ENCODE measurements around the gene ZFR.

DNA sequence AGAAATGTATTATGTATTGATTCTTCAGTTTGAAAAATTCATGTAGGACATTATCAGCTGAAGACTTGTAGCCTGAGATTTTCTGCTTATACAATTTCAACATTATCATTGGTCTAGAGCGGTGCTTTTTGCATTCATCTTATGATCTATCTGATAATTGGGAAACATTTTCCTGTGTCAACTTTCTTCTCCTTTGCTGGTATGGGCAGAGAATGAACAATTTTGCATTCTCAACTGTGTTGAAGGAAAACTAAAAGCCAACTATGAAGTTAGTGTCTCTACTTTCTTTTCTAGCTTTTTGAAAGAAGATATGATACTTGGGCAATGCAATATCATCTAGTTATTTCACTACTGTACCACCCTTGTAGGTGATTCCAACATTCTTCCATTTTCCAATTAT is 10.3 kb downstream of the ZFR start:
- TF ChIP-seq TAF1 (conservative IDR thresholded peaks at IDR 0.05) (no peak), YY1 (IDR thresholded peaks at IDR 0.05) (no peak)
- TF ChIP-seq, protein P1, sequence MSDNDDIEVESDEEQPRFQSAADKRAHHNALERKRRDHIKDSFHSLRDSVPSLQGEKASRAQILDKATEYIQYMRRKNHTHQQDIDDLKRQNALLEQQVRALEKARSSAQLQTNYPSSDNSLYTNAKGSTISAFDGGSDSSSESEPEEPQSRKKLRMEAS (IDR thresholded peaks at IDR 0.05), result no peak
